ENCODE measurements around the gene TRIOBP.

Gene TRIOBP

DNA sequence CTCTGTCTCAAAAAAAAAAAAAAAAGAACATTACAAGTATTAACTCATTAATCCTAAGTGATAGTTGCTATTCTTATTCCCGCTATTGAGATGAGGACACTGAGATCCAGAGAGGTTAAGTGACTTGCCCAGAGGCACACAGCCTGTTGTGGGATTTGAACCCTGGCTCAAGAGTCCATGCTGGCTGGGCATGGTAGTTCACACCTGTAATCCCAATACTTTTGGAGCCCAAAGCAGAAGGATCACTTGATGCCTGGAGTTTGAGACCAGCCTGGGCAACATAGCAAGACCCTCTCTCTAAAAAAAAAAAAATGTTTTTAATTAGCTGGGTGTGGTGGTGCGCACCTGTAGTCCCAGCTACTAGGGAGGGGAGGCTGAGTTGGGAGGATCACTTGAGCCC is 115.0 kb downstream of the TRIOBP start:
- no peak overlapping the region for H3K9ac ChIP-seq (ENCODE audit: low read length)
- no peak overlapping the region for H3K4me3 ChIP-seq (ENCODE audit: low read length)
- TF ChIP-seq, protein P1, sequence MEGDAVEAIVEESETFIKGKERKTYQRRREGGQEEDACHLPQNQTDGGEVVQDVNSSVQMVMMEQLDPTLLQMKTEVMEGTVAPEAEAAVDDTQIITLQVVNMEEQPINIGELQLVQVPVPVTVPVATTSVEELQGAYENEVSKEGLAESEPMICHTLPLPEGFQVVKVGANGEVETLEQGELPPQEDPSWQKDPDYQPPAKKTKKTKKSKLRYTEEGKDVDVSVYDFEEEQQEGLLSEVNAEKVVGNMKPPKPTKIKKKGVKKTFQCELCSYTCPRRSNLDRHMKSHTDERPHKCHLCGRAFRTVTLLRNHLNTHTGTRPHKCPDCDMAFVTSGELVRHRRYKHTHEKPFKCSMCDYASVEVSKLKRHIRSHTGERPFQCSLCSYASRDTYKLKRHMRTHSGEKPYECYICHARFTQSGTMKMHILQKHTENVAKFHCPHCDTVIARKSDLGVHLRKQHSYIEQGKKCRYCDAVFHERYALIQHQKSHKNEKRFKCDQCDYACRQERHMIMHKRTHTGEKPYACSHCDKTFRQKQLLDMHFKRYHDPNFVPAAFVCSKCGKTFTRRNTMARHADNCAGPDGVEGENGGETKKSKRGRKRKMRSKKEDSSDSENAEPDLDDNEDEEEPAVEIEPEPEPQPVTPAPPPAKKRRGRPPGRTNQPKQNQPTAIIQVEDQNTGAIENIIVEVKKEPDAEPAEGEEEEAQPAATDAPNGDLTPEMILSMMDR (IDR thresholded peaks at IDR 0.05; ENCODE audit: low read depth, low read length): no peak
- no peak for TF ChIP-seq EZH2phosphoT487 (IDR thresholded peaks at IDR 0.05; ENCODE audit: low read depth)
- no peaks in the 10 kb centered on the region for H3K36me3 ChIP-seq (replicated peaks; ENCODE audit: low read depth, low read length)
- H3K4me1 ChIP-seq (ENCODE audit: low read length): peaks cover 6% of the 10 kb centered on the region; the same call in 1 of the 2 replicates
- no peak overlapping the region for H3K4me2 ChIP-seq (ENCODE audit: low read length)
- H2AFZ ChIP-seq (ENCODE audit: low read depth, low read length): no peak overlapping the region
- H3K27me3 ChIP-seq (ENCODE audit: low read depth, low read length): peaks cover 1% of the 10 kb centered on the region
- no peaks in the 10 kb centered on the region for H3K9me3 ChIP-seq (ENCODE audit: insufficient read depth, low read length)
- no peak overlapping the region for H3K27ac ChIP-seq (ENCODE audit: low read length)
- no peaks in the 10 kb centered on the region for H4K20me1 ChIP-seq (ENCODE audit: insufficient read depth, low read length)
- no peaks in the 10 kb centered on the region for H3K79me2 ChIP-seq (ENCODE audit: low read length)

DNA sequence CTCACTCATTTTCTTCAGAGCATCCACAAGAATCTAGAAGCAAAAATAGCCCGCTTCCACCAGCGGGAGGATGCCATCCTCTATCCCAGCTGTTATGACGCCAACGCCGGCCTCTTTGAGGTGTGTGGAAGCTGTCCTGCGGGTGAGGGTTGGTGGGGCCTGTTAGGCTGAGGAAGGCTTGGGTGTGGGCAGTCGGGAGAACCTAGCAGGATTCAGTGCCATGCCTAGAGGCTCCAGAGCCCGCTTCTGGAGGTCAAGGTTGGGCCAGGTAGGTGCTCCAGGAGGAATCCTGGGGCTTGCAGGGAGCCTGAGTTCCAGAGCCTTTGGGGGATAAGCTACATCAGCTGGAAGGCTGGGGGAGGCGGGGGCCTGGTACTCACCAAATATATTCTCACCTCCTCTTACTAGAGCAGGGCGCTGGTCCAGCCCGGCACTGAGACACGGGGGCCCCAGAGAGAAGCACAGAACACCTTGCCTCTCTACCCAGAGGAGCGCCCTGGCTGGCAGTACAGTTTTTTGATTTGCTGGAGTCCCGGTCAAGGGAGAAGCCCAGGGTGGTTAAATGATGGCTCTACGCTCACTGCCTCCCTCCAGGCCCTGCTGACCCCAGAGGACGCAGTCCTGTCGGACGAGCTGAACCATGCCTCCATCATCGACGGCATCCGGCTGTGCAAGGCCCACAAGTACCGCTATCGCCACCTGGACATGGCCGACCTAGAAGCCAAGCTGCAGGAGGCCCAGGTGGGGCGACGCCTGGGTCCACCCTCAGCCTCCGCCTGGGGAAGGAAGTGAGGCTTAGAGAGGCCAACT is 116.2 kb downstream of the TRIOBP start:
- no peaks in the 10 kb centered on the region for H3K27me3 ChIP-seq (ENCODE audit: low read depth, low read length)
- no peaks in the 10 kb centered on the region for H3K9me3 ChIP-seq (ENCODE audit: insufficient read depth, low read length)
- H4K20me1 ChIP-seq (ENCODE audit: insufficient read depth, low read length): no peaks in the 10 kb centered on the region
- H3K4me3 ChIP-seq (ENCODE audit: low read length): no peak overlapping the region
- H3K79me2 ChIP-seq (ENCODE audit: low read length): no peaks in the 10 kb centered on the region
- H3K9ac ChIP-seq (ENCODE audit: low read length): no peak overlapping the region
- no peak overlapping the region for H3K4me2 ChIP-seq (ENCODE audit: low read length)
- H2AFZ ChIP-seq (ENCODE audit: low read depth, low read length): no peak overlapping the region
- TF ChIP-seq, protein P1 (IDR thresholded peaks at IDR 0.05; ENCODE audit: low read depth, low read length): no peak
- TF ChIP-seq EZH2phosphoT487 (IDR thresholded peaks at IDR 0.05; ENCODE audit: low read depth): no peak
- H3K27ac ChIP-seq (ENCODE audit: low read length): no peak overlapping the region
- H3K4me1 ChIP-seq (ENCODE audit: low read length): peaks cover 9% of the 10 kb centered on the region
- no peaks in the 10 kb centered on the region for H3K36me3 ChIP-seq (replicated peaks; ENCODE audit: low read depth, low read length)

DNA sequence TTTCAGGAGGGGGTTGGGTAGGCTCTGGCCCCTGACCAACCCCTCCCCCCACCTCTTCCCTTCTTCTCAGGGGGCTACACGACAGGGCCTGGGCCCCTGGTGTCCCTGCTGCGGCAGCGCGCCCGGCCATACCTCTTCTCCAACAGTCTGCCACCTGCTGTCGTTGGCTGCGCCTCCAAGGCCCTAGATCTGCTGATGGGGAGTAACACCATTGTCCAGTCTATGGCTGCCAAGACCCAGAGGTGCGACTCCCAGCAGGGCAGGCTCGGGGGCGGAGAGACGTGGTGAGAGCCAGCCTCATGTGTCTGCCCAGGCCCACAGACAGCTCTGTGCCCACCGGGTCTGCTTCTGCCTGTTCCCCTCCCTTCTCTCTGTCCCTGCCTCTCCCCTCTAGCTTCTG is 118.7 kb downstream of the TRIOBP start:
- H3K4me2 ChIP-seq (ENCODE audit: low read length): no peak overlapping the region
- H3K4me1 ChIP-seq (ENCODE audit: low read length): peaks cover 4% of the 10 kb centered on the region; the same call in 1 of the 2 replicates
- H3K9me3 ChIP-seq (ENCODE audit: insufficient read depth, low read length): no peaks in the 10 kb centered on the region
- H3K27ac ChIP-seq (ENCODE audit: low read length): no peak overlapping the region
- H3K9ac ChIP-seq (ENCODE audit: low read length): no peak overlapping the region
- no peaks in the 10 kb centered on the region for H4K20me1 ChIP-seq (ENCODE audit: insufficient read depth, low read length)
- H3K79me2 ChIP-seq (ENCODE audit: low read length): no peaks in the 10 kb centered on the region
- H3K36me3 ChIP-seq (replicated peaks; ENCODE audit: low read depth, low read length): no peaks in the 10 kb centered on the region
- H3K4me3 ChIP-seq (ENCODE audit: low read length): no peak overlapping the region
- no peaks in the 10 kb centered on the region for H3K27me3 ChIP-seq (ENCODE audit: low read depth, low read length)
- no peak overlapping the region for H2AFZ ChIP-seq (ENCODE audit: low read depth, low read length)
- TF ChIP-seq, protein P1 (IDR thresholded peaks at IDR 0.05; ENCODE audit: low read depth, low read length): no peak
- no peak for TF ChIP-seq EZH2phosphoT487 (IDR thresholded peaks at IDR 0.05; ENCODE audit: low read depth)

DNA sequence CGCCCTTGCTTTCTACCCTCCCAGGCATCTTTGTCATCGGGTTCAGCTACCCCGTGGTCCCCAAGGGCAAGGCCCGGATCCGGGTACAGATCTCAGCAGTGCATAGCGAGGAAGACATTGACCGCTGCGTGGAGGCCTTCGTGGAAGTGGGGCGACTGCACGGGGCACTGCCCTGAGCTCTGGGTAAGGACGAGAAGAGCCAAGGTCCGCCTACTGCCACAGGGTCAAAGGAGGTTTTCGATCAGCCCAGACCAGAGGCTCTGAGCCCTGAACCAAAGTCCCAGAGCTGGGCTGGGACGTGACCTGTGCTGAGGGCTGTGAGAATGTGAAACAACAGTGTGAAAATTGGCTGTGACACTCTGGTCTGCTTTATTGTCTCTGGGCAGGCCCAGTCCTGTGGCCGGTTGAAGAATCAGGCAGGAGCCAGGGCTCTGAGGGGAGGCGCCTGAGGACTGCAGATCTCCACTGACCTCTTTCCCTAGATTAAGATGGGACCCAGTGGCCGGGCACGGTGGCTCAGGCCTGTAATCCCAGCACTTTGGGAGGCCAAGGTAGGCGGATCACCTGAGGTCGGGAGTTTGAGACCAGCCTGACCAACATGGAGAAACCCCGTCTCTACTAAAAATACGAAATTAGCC is 119.8 kb downstream of the TRIOBP start:
- no peaks in the 10 kb centered on the region for H3K9me3 ChIP-seq (ENCODE audit: insufficient read depth, low read length)
- no peak for TF ChIP-seq EZH2phosphoT487 (IDR thresholded peaks at IDR 0.05; ENCODE audit: low read depth)
- TF ChIP-seq, protein P1 (IDR thresholded peaks at IDR 0.05; ENCODE audit: low read depth, low read length): no peak
- no peak overlapping the region for H2AFZ ChIP-seq (ENCODE audit: low read depth, low read length)
- H3K4me1 ChIP-seq (ENCODE audit: low read length): peaks cover 4% of the 10 kb centered on the region; the same call in 1 of the 2 replicates
- no peaks in the 10 kb centered on the region for H4K20me1 ChIP-seq (ENCODE audit: insufficient read depth, low read length)
- no peaks in the 10 kb centered on the region for H3K36me3 ChIP-seq (replicated peaks; ENCODE audit: low read depth, low read length)
- no peaks in the 10 kb centered on the region for H3K79me2 ChIP-seq (ENCODE audit: low read length)
- no peaks in the 10 kb centered on the region for H3K27me3 ChIP-seq (ENCODE audit: low read depth, low read length)
- no peak overlapping the region for H3K4me3 ChIP-seq (ENCODE audit: low read length)
- no peak overlapping the region for H3K27ac ChIP-seq (ENCODE audit: low read length)
- H3K4me2 ChIP-seq (ENCODE audit: low read length): no peak overlapping the region
- H3K9ac ChIP-seq (ENCODE audit: low read length): no peak overlapping the region
